H9 (cell line): ENCODE results near the gene BMPR1A. TPM values are rescaled to one million over a fixed set of nuclear protein-coding genes. Genes with fewer than 3 reads are reported as not detected.

Source experiments
- DNase-seq: peaks from one replicate; pipeline ENCODE4 v3.0.0-alpha.2; 2017
- H2AFZ ChIP-seq: one replicate; pipeline ENCODE4 v1.6.1; 2013; ENCODE audit warnings: mild to moderate bottlenecking, low read length, control low read depth, moderate library complexity
- H2AK5ac ChIP-seq: 2 replicates; pipeline ENCODE4 v1.6.1; 2013; ENCODE audit warnings: low read length, control low read depth, mixed read lengths; ENCODE audit not compliant: insufficient read length
- H2BK120ac ChIP-seq: one replicate; pipeline ENCODE4 v1.6.1; 2013; ENCODE audit warnings: low read depth, mild to moderate bottlenecking, low read length, control low read depth, inconsistent platforms; ENCODE audit not compliant: poor library complexity, severe bottlenecking
- H2BK12ac ChIP-seq: 2 replicates; pipeline ENCODE4 v1.6.1; 2013; ENCODE audit warnings: low read length, control low read depth, mixed read lengths, low read depth; ENCODE audit not compliant: insufficient read length
- H2BK15ac ChIP-seq: 2 replicates; pipeline ENCODE4 v1.6.1; 2013; ENCODE audit warnings: low read depth, low read length, control low read depth
- H2BK20ac ChIP-seq: one replicate; pipeline ENCODE4 v1.6.1; 2013; ENCODE audit warnings: low read depth, mild to moderate bottlenecking, low read length, control low read depth, inconsistent platforms; ENCODE audit not compliant: poor library complexity, severe bottlenecking
- H2BK5ac ChIP-seq: 2 replicates; pipeline ENCODE4 v1.6.1; 2013; ENCODE audit warnings: low read length, control low read depth, mixed read lengths; ENCODE audit not compliant: insufficient read length
- H3K14ac ChIP-seq: 2 replicates; pipeline ENCODE4 v1.6.1; 2013; ENCODE audit warnings: low read length, control low read depth; ENCODE audit not compliant: insufficient read depth
- H3K18ac ChIP-seq: 2 replicates; pipeline ENCODE4 v1.6.1; 2013; ENCODE audit warnings: low read depth, mild to moderate bottlenecking, mixed read lengths, low read length, control low read depth; ENCODE audit not compliant: insufficient read length
- H3K23ac ChIP-seq: 2 replicates; pipeline ENCODE4 v1.6.1; 2013; ENCODE audit warnings: low read length, control low read depth, mixed read lengths, low read depth; ENCODE audit not compliant: insufficient read length
- H3K23me2 ChIP-seq: 2 replicates; pipeline ENCODE4 v1.6.1; 2013; ENCODE audit warnings: low read depth, mild to moderate bottlenecking, mixed read lengths, low read length, control low read depth; ENCODE audit not compliant: insufficient read length, poor library complexity, severe bottlenecking
- H3K27ac ChIP-seq: 2 replicates; pipeline ENCODE4 v1.5.1; 2013; ENCODE audit warnings: low read length, control low read depth, mixed read lengths, low read depth; ENCODE audit not compliant: insufficient read length
- H3K27me3 ChIP-seq: 2 replicates; pipeline ENCODE4 v1.6.1; 2013; ENCODE audit warnings: low read length, control low read depth, inconsistent platforms; ENCODE audit not compliant: insufficient read depth
- H3K4ac ChIP-seq: 2 replicates; pipeline ENCODE4 v1.6.1; 2013; ENCODE audit warnings: low read depth, mild to moderate bottlenecking, control low read depth, inconsistent platforms, low read length, moderate library complexity
- H3K4me1 ChIP-seq: 2 replicates; pipeline ENCODE4 v1.6.1; 2013; ENCODE audit warnings: low read length, control low read depth, inconsistent platforms; ENCODE audit not compliant: insufficient read depth
- H3K4me2 ChIP-seq: 2 replicates; pipeline ENCODE4 v1.6.1; 2013; ENCODE audit warnings: low read length, control low read depth, mixed read lengths; ENCODE audit not compliant: insufficient read length, insufficient read depth
- H3K56ac ChIP-seq: 2 replicates; pipeline ENCODE4 v1.6.1; 2013; ENCODE audit warnings: low read depth, mild to moderate bottlenecking, mixed read lengths, low read length, control low read depth; ENCODE audit not compliant: insufficient read length
- H3K79me1 ChIP-seq: 2 replicates; pipeline ENCODE4 v1.6.1; 2013; ENCODE audit warnings: low read depth, mild to moderate bottlenecking, moderate library complexity, low read length, control low read depth, inconsistent platforms; ENCODE audit not compliant: insufficient read depth, poor library complexity, severe bottlenecking
- H3K79me2 ChIP-seq: 2 replicates; pipeline ENCODE4 v1.6.1; 2013; ENCODE audit warnings: low read length, control low read depth, inconsistent platforms; ENCODE audit not compliant: insufficient read depth
- H3K9ac ChIP-seq: 2 replicates; pipeline ENCODE4 v1.6.1; 2013; ENCODE audit warnings: low read length, control low read depth, mixed read lengths; ENCODE audit not compliant: insufficient read length; ENCODE audit errors: extremely low read depth
- H3K9me3 ChIP-seq: one replicate; pipeline ENCODE4 v1.6.1; 2013; ENCODE audit warnings: low read depth, low read length, inconsistent platforms; ENCODE audit not compliant: control insufficient read depth
- H3T11ph ChIP-seq: one replicate; pipeline ENCODE4 v1.6.1; 2013; ENCODE audit warnings: mild to moderate bottlenecking, low read length, control low read depth, inconsistent platforms
- H4K20me1 ChIP-seq: one replicate; pipeline ENCODE4 v1.6.1; 2013; ENCODE audit not compliant: control insufficient read depth, insufficient read length, insufficient read depth
- H4K5ac ChIP-seq: 2 replicates; pipeline ENCODE4 v1.6.1; 2013; ENCODE audit warnings: low read depth, mild to moderate bottlenecking, mixed read lengths, low read length, control low read depth; ENCODE audit not compliant: insufficient read length
- H4K8ac ChIP-seq: replicated peaks from 2 replicates; pipeline ENCODE4 v1.6.1; 2013; ENCODE audit warnings: low read length, control low read depth, mixed read lengths, low read depth; ENCODE audit not compliant: insufficient read length
- H4K91ac ChIP-seq: 2 replicates; pipeline ENCODE4 v1.6.1; 2013; ENCODE audit warnings: low read depth, mild to moderate bottlenecking, moderate library complexity, mixed read lengths, low read length, control low read depth; ENCODE audit not compliant: insufficient read length
- H3K27ac Mint-ChIP-seq, 3 experiments: 2 replicates in 2 of 3; 3 replicates in 1 of 3; pipeline ENCODE4 v1.8.0; 2020 to 2021; ENCODE audit warnings: mixed read lengths in 3 of 3, mild to moderate bottlenecking in 1 of 3, moderate library complexity in 1 of 3
- H3K27me3 Mint-ChIP-seq: 2 replicates; pipeline ENCODE4 v1.8.0; 2021; ENCODE audit warnings: low read depth, mild to moderate bottlenecking, moderate library complexity, mixed read lengths
- H3K36me3 Mint-ChIP-seq, 3 experiments: 2 replicates in 2 of 3; 3 replicates in 1 of 3; pipeline ENCODE4 v1.8.0; 2020 to 2021; ENCODE audit warnings: low read depth in 3 of 3, mixed read lengths in 3 of 3; ENCODE audit not compliant: insufficient read depth in 1 of 3
- H3K4me1 Mint-ChIP-seq, 2 experiments: 2 replicates each; pipeline ENCODE4 v1.8.0; 2020; ENCODE audit warnings: mixed read lengths in 2 of 2
- H3K4me3 Mint-ChIP-seq, 2 experiments: 2 replicates in 1 of 2; 3 replicates in 1 of 2; pipeline ENCODE4 v1.8.0; 2020 to 2021; ENCODE audit warnings: mild to moderate bottlenecking in 2 of 2, mixed read lengths in 2 of 2, moderate library complexity in 1 of 2
- H3K9me3 Mint-ChIP-seq, 2 experiments: 2 replicates in 1 of 2; 3 replicates in 1 of 2; pipeline ENCODE4 v1.8.0; 2020; ENCODE audit warnings: mild to moderate bottlenecking in 2 of 2, mixed read lengths in 2 of 2, moderate library complexity in 1 of 2
- CTCF ChIP-seq: fragments of 200-600 bp; sonication (generic); conservative IDR thresholded peaks from 3 replicates; pipeline ENCODE4 v1.8.0; 2021; ENCODE audit warnings: antibody characterized with exemption, mild to moderate bottlenecking
- WGBS: extraction: QIAGEN DNeasy Blood & Tissue Kit; methylation state at CpG from one replicate; pipeline ENCODE4 v1.1.7; 2013; ENCODE audit warnings: missing lambda C conversion rate, low lambda C conversion rate, mixed read lengths; ENCODE audit not compliant: insufficient read length; ENCODE audit errors: extremely low coverage; 5-methylcytosine and 5-hydroxymethylcytosine counted together
- total RNA-seq: library from RNA; stranded (reverse); gene quantifications from 2 replicates; pipeline ENCODE4 v1.2.1, GENCODE V29; 2021

Gene BMPR1A
- total RNA-seq, 1 experiment from 2014 or later: 138 TPM

- Histone ChIP-seq H3T11ph (no peak overlapping the region), H3K18ac (no peak overlapping the region), H2BK15ac (no peak overlapping the region), H2BK5ac (no peak overlapping the region), H2BK20ac (no peak overlapping the region), H3K4ac (no peak overlapping the region), H4K8ac (no peak overlapping the region), H3K4me1 (peaks cover 3% of the 10 kb centered on the region; the same call in 1 of the 2 replicates), H3K23me2 (no peaks in the 10 kb centered on the region), H3K79me2 (no peaks in the 10 kb centered on the region), H3K9me3 (no peaks in the 10 kb centered on the region), H3K56ac (no peak overlapping the region), H4K20me1 (no peaks in the 10 kb centered on the region), H3K27me3 (no peaks in the 10 kb centered on the region), H2BK12ac (no peak overlapping the region), H3K79me1 (no peaks in the 10 kb centered on the region), H3K27ac (no peak overlapping the region), H4K91ac (no peak overlapping the region), H3K4me2 (no peak overlapping the region), H3K14ac (no peak overlapping the region), H2BK120ac (no peak overlapping the region), H3K9ac (no peak overlapping the region), H2AK5ac (no peak overlapping the region), H3K23ac (no peak overlapping the region), H4K5ac (no peak overlapping the region), H2AFZ (no peak overlapping the region)
- Mint-ChIP-seq H3K9me3 (peaks cover 2% of the 10 kb centered on the region in 2 experiments; a peak in 3 of 5 replicates), H3K27me3 (peaks cover 5% of the 10 kb centered on the region), H3K4me1 (peaks cover 17 to 23% of the 10 kb centered on the region in 2 experiments), H3K4me3 (no peak overlapping the region; a peak in 2 of 5 replicates), H3K27ac (peak overlapping the region in 1 of 3 experiments; percentile 49; a peak in 1 of 7 replicates), H3K36me3 (peaks cover 0 to 3% (median 0%) of the 10 kb centered on the region in 3 experiments; a peak in 1 of 7 replicates)
- DNase-seq: peak; percentile 89
- no CpG with 5 or more reads among the region's 18 CpGs for WGBS
- TF ChIP-seq CTCF: peak; percentile 80
Measured at GRCh38 chr10:86945361-86946212, 189.2 kb downstream of the BMPR1A start.
